ENCODE data around the gene ABHD8. TPM values are rescaled to one million over a fixed set of nuclear protein-coding genes. Genes with fewer than 3 reads are reported as not detected.

The ABHD8 gene
- total RNA-seq (2014; rRNA removed; shearing (Covaris generic)), result 19.1 and 30.2 TPM in 2 replicates

DNA sequence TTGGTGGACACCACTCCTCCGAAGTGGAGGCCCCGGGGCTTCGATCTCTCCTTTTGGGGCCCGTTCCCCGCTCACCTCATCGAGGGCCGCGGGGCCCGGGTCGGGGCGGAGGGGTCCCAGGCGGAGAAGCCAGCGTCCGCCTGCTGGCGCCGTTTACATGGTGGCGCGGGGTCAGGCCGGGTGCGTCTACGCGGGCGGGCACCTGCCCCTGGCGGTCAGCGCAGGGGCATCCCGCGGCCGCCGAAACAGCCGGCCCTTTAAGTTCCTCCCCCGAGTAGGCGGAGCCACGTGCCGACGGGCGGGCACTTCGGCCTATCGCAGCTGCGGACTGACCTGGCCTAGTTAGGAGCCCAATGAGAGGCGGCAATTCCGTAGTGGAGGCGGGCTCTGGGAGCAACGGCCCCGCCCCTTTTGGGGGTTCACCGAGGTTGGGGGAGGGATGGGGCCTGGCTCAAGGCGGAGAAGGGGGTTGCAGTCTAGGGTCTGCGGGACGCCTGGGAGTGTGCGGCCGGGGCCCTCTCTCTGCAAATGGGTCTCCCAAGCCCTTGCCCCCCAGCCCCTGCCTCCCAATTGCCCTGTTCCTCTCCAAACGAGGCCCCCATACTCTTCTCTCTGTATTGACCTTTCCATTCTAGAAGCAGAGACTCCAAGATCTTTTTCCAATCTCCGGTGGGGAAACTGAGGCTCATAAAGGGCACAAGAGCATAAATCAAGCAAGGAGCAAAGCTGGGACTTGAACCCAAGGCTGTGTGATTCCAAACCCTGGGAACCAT is at the start of gene ABHD8:
Gene ABHD8, minus strand, starts transcription at position 259 of the 773 bp plus-strand sequence. CDS start 1,809 bp downstream, outside the sequence.
- DNase-seq (ENCODE audit: low read depth), result peak; percentile 91

- DNase-seq (ENCODE audit: low read depth), result no peak
Measured at GRCh38 chr19:17352608-17353280, 49.5 kb upstream of the ABHD8 start.

DNA sequence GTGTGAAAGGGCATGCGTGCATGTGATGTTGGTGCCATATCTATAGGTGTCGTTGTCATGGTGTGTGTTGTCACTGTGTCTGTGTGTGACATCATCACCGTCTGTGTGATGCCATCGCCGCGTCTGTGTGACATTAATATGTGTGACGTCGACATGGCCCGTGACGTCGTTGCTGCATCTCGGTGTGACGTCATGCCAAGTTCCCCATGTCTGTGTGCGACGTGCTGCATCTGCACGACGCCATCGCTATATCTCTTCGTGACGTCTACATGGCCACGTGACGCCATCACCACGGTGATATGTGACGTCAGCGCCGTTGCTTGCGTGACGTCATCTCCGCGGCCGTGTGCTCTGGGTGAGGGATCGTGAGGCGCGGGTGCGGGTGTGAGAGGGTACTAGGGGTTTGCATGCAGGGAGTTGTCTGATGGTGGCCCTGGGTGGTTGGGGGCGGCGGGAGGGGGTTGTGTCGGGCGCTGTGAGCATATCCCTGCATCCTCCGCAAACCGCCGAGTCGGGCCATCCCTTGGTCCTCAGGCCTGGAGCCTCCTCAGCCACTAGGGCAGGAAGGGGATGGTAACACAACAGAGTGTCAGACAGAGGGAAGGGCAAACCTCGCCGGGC is 48.7 kb upstream of the ABHD8 start:
- DNase-seq (ENCODE audit: low read depth), result no peak

DNA sequence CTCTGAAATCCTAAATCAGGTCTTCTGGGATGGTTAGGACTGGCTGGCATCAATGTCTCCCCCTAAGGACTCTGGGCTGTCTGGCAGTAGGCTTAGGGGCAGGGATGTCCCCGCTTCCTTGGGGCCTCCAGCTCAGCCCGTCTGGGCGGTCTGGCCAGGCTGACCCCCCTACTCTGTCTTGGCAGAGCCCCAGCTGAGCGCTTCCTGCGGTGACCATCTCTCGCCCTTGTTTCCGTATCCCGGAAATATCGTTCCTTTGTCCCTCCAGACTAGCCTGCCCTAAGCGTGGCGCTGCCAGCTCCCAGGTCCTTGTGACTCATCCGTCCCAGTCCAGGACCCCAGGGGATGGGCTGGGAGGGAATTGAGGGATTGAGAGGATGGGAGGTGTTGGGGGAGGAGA is 45.5 kb upstream of the ABHD8 start:
- DNase-seq (ENCODE audit: low read depth), result peak; percentile 87

DNA sequence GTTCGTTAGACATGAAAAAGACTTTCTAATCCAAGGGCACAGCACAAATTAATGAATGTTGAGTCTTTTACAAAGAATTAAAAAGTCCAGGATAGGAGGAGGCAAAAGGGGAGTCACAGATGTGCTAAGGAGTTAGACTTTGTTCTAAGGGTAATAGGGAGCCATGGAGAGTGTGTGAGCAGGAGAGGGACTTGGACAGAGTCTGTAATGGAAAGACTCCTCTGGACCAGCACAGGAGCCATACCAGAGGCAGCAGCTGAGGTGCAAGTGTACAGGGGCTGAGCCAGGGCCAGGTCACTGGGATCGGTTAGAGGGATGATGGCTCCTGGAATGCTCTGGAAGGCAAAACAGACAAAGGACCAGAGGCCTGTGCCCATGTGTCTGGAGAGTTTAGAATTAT is 44.7 kb upstream of the ABHD8 start:
- no peak for DNase-seq (ENCODE audit: low read depth)

- peak; percentile 59 for DNase-seq (ENCODE audit: low read depth)
Measured at GRCh38 chr19:17347361-17347760, 44.1 kb upstream of the ABHD8 start.

DNA sequence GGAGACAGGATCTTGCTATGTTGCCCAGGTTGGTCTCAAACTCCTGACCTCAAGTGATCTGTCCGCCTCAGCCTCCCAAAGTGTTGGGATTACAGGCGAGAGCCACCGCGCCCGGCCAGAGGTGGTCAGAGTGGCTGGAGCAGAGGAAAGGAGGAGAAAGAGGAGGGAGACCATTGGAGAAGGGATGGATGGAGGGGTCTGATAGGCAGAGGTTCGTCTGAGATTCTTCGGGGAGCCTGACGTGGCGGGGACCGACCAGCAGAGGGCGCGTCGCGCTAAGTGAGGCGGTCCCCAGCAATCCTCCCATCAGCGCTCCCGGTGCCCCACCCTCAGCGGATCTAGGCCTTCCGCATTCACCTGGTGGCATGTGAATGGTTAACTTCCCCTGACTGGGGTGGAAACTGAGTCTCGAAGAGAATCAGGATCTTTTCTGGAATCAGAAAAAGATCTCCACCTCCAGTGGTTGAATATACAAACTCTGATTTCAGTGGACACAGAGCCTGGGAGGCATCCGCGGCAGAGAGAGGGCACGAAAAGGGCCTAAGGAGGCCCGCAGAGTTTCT is 43.0 kb upstream of the ABHD8 start:
- peak; percentile 59 for DNase-seq (ENCODE audit: low read depth)

DNA sequence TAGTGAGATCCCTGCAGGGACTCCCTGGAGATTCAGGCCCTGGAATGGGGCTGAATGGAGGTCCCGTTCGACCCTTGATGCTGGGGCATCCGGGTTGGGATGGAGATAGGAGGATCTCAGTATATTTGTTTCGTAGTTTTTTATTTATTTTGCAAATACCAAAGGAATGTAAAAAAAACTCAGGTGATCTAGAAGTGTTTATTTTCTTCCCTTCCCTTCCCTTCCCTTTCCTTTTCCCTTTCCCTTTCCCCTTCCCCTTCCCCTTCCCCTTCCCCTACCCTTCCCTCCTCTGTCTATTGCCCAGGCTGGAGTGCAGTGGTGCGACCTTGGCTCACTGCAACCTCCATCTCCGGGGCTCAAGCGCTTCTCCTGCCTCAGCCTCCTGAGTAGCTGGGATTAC is 38.6 kb upstream of the ABHD8 start:
- no peak for DNase-seq (ENCODE audit: low read depth)

DNA sequence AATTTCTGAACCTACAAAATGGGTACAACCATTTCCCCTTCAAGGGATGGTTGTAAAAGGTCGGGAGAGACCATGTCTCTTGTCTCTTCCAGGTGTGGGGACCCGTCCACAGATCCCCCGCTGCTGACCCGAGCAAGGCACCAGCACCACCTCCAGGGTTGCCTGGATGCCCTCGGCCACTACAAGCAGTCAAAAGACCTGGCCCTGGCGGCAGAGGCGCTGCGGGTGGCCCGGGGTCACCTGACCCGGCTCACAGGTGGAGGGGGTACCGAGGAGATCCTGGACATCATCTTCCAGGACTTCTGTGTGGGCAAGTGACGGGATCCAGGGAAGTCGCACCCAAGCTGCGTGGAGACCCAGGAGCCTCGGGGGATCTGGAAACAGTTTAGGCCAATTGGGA is 38.2 kb upstream of the ABHD8 start:
- DNase-seq (ENCODE audit: low read depth), result no peak

- no peak for DNase-seq (ENCODE audit: low read depth)
Measured at GRCh38 chr19:17340871-17341357, 37.7 kb upstream of the ABHD8 start.

DNA sequence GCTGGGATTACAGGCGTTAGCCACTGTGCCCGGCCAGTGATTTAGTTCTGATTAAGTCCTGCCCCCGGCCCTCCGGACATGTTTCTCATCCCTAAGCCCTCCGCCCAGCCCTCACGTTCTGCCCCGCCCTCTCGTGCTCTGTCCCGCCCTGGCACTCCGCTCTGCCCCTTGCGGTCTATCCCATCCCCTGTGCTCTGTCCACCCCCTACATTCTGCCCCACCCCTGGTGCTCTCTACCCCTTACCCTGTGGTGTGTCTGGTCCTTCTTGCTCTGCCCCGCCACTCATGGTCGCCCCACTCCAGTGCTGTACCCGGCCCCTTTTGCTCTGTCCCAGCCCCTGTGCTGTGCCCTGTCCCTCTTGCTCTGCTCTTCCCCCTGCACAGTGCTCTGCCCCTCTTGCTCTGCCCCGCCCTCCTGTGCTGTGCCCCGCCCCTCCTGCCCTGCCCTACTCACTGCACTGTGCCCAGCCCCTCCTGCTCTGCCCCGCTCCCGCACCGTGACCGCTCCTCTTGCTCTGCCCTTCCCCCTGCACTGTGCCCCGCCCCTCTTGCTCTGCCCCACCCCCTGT is 37.2 kb upstream of the ABHD8 start:
- DNase-seq (ENCODE audit: low read depth), result no peak

DNA sequence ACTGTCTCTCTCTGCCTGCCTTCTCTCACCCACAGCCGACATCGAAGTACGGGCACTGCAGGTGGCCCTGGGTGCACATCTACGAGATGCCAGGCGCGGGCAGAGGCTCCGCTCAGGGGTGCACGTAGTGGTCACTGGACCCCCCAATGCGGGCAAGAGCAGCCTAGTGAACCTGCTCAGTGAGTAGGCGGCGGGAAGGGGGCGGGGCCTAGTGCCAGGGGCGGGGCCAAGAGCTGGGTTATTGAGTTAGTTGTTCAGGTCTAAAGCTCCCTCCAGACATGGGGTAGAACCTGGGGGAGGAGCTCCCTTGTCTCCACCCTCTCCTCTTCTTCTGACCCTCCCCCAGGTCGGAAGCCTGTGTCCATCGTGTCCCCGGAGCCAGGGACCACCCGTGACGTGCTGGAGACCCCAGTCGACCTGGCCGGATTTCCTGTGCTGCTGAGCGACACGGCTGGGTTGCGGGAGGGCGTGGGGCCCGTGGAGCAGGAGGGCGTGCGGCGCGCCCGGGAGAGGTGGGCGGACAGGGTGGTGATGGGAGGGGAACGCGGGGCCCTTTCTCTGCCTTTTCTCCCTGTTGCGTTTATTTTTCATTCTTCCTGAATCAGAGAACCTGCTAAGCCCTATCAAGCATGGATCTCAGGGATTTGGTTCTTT is 36.0 kb upstream of the ABHD8 start:
- DNase-seq (ENCODE audit: low read depth), result no peak

DNA sequence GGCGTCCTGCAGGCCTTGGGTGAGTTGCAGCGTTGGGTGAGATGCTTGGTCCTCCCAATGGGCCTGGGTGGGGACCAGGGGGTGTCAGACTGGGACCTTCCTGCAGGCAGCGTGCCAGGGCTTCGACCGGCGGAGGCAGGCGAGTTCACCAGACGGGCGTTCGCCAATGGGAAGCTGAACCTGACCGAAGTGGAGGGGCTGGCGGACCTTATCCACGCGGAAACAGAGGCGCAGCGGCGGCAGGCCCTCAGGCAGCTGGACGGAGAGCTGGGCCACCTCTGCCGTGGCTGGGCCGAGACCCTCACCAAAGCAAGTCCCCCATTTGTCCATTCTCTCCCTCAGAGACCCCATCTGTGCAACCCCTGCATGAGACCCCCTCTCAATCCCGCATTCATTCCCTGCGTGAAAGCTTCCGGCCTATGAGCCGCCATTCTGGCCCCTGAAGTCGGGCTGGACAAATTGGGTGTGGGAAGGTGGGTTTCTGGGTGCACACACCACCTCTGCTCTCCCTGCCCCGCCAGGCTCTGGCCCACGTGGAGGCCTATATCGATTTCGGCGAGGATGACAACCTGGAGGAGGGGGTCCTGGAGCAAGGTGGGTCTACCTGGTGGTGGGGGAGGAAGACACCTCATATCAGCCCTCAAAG is 35.3 kb upstream of the ABHD8 start:
- DNase-seq (ENCODE audit: low read depth), result no peak

DNA sequence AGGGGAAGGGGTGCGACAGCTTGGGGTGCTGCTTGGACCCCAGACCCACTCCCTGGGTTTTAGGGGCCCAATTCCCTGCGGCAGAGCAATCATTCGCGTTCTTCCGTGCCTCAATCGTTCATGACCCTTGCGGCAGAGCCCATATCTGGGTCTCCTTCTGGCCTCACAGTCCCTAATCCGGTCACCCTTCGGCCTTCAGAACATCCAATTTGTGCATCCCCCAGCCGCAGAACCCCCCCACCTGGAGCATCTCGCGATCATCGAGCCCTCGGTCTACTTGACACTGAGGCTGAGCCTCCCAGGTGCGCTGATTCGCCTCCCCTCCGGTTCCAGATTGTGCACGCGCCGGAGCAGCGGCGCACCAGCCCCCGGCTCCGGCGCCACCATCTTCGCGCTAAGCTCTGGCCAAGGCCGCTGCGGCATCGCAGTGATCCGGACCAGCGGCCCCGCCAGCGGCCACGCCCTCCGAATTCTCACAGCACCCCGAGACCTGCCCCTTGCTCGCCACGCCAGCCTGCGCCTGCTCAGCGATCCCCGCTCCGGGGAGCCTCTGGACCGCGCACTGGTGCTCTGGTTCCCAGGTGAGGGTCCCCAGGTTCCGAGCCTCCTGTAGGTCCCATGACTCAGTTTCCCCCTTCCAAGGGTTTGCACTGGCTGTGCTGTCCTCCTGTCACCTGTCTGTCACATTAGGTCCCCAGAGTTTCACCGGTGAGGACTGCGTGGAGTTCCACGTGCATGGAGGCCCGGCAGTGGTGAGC is 34.6 kb upstream of the ABHD8 start:
- DNase-seq (ENCODE audit: low read depth), result no peak

- peak; percentile 99 for DNase-seq (ENCODE audit: low read depth)
Measured at GRCh38 chr19:17336872-17337674, 33.8 kb upstream of the ABHD8 start, which contains the start of gene GTPBP3. Gene GTPBP3 (plus strand): TSS chr19:17337553. CDS start chr19:17337612, 59 bp downstream.

GRCh38 chr19:17335575-17335974 is 32.4 kb upstream of the ABHD8 start:
- DNase-seq (ENCODE audit: low read depth), result no peak

DNA sequence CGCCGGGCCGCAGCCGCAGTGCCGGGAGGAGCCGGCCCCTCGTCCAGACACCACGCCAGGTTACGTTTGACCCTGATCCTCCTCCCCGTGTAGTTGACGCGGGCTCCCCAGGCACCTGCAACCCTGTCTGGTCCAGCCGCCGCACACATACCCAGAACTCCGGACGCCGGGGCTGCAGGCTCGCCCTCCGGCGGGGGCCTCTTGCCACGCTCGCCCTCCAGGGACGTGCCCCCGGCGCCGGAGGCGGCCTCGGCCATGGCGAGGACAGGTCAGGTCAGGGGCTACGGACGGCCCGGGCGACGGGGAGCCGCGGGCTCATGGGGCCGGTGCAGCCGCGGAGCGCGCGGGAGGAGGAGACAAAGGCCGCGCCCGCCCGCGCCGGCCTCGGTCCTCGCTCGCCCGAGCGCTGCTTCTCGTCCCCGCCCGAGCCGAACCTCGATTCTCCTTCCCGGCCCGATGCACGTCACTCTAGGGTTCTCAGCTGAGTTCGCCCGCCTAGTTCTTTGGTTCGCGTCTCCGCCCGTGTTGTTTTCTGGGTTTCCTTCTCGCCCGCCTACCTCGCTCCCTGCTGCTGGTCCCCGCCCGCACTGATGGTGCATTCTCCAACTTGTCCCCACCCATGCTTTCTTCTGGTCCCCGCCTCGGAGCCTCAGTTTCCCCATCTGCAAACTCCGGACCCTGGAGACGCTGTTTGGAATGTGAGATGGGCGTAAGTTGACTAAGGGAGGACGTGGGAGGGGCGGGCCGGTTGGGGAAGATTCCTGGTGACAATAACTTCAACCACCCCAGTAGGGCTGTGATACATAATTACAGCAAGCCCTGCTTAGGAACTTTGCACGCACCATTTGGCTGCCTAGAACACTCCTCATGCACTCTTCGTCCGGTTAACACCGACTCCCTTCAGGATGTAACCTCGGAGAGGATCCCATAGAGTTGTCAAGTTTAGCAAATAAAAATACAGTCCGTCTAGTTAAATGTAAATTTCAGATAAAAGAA is 31.5 kb upstream of the ABHD8 start, which contains the start of gene ANO8:
Gene ANO8, minus strand, starts transcription at position 442 of the 996 bp plus-strand sequence. Its CDS starts 185 bp downstream, at position 257.
- peak; percentile 97 for DNase-seq (ENCODE audit: low read depth)

All from M059J (cell line).